ENCODE measurements around the gene B3GNT5.

B3GNT5 gene

DNA sequence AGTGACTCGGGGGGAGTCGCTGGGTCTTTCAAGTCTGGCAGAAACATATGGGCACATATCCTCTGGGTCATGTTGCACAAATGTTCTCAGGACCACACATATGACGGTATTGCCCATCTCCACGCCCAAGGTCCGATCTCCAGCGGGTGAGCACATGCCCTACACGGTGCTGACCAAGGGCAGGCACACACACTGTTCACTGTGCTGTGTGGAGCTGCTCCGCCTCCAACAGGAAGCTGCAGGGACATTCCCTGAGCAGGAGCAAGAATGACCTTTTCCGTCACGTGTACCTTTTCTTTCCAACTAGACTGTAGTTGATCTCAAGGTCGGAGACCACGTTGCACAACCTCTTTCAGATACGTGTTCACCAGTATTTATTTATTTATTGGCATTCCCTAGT lies 41.7 kb upstream of the B3GNT5 start:
- no peak overlapping the region for H3K4me2 ChIP-seq (ENCODE audit: low read length)

DNA sequence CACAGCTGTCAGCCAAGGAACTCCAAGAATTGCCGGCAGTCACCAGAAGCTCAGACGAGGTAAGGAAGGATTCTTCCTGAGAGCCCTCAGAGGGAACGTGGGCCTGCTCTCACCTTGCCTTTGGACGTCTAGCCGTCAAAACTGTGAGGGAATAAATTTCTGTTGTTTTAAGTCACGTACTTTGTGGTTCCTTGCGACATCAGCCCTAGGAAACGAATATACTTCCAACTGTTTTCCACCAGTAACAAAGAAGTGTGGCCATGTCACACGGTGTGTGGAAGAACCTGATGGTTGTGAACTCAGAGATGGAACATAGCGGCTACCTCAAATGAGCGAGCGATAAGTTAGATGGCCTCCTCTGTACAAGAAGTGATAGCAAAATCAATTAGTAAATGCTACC lies 41.0 kb upstream of the B3GNT5 start:
- Histone ChIP-seq H3K9me2 (replicated peaks; ENCODE audit: control insufficient read depth, low read length) (no peaks in the 10 kb centered on the region), H3K9me3 (ENCODE audit: control insufficient read depth, insufficient read depth, low read length) (no peaks in the 10 kb centered on the region), H3K79me2 (ENCODE audit: control insufficient read depth, low read length) (no peaks in the 10 kb centered on the region), H3F3A (ENCODE audit: control insufficient read depth, insufficient read depth) (no peaks in the 10 kb centered on the region), H3K4me2 (ENCODE audit: low read length) (peak overlapping the region; percentile 41), H3K27ac (ENCODE audit: low read depth, low read length) (no peak overlapping the region), H4K20me1 (ENCODE audit: control insufficient read depth, insufficient read depth, low read depth, low read length) (no peaks in the 10 kb centered on the region), H3K27me3 (ENCODE audit: control insufficient read depth, low read length) (peaks cover 13% of the 10 kb centered on the region; the same call in 1 of the 2 replicates), H3K4me3 (ENCODE audit: low read length) (no peak overlapping the region), H3K36me3 (ENCODE audit: control insufficient read depth, low read length) (no peaks in the 10 kb centered on the region), H3K4me1 (ENCODE audit: control insufficient read depth, low read length) (peaks cover 39% of the 10 kb centered on the region)
- no peak for TF ChIP-seq EZH2phosphoT487 (IDR thresholded peaks at IDR 0.05; ENCODE audit: borderline replicate concordance, low read length)
- TF ChIP-seq, protein P1, sequence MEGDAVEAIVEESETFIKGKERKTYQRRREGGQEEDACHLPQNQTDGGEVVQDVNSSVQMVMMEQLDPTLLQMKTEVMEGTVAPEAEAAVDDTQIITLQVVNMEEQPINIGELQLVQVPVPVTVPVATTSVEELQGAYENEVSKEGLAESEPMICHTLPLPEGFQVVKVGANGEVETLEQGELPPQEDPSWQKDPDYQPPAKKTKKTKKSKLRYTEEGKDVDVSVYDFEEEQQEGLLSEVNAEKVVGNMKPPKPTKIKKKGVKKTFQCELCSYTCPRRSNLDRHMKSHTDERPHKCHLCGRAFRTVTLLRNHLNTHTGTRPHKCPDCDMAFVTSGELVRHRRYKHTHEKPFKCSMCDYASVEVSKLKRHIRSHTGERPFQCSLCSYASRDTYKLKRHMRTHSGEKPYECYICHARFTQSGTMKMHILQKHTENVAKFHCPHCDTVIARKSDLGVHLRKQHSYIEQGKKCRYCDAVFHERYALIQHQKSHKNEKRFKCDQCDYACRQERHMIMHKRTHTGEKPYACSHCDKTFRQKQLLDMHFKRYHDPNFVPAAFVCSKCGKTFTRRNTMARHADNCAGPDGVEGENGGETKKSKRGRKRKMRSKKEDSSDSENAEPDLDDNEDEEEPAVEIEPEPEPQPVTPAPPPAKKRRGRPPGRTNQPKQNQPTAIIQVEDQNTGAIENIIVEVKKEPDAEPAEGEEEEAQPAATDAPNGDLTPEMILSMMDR (IDR thresholded peaks at IDR 0.05; ENCODE audit: low read depth, low read length, poor library complexity, severe bottlenecking), result no peak

More for the DNA sequence above, 41.7 kb upstream of the B3GNT5 start:
- Histone ChIP-seq H3K79me2 (ENCODE audit: control insufficient read depth, low read length) (no peaks in the 10 kb centered on the region), H4K20me1 (ENCODE audit: control insufficient read depth, insufficient read depth, low read depth, low read length) (no peaks in the 10 kb centered on the region), H3K4me1 (ENCODE audit: control insufficient read depth, low read length) (peaks cover 39% of the 10 kb centered on the region), H3F3A (ENCODE audit: control insufficient read depth, insufficient read depth) (no peaks in the 10 kb centered on the region), H3K9me2 (replicated peaks; ENCODE audit: control insufficient read depth, low read length) (no peaks in the 10 kb centered on the region), H3K9me3 (ENCODE audit: control insufficient read depth, insufficient read depth, low read length) (no peaks in the 10 kb centered on the region), H3K27ac (ENCODE audit: low read depth, low read length) (no peak overlapping the region), H3K4me3 (ENCODE audit: low read length) (no peak overlapping the region), H3K27me3 (ENCODE audit: control insufficient read depth, low read length) (peaks cover 13% of the 10 kb centered on the region; the same call in 1 of the 2 replicates), H3K36me3 (ENCODE audit: control insufficient read depth, low read length) (no peaks in the 10 kb centered on the region)
- TF ChIP-seq, protein P1 (IDR thresholded peaks at IDR 0.05; ENCODE audit: low read depth, low read length, poor library complexity, severe bottlenecking), result no peak
- TF ChIP-seq EZH2phosphoT487 (IDR thresholded peaks at IDR 0.05; ENCODE audit: borderline replicate concordance, low read length), result no peak

DNA sequence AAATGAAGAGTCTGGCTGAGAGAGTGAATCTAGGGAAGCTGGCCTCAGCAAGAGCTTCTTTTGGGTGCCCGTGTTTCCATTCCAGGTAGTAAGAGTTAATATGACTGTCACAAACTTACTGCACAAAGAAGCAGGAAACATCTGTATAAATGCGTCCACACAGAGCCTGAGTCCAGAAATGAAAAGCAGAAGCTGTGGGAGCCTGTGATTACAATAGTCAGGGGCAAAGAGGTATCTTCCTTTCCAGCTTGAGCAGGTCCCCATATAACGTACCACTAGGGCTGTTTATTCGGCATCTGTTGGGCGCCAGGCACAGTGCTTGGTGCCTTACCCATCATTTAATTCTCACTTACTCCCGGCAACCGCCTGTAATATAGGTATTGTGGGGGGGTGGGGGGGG lies 40.5 kb upstream of the B3GNT5 start:
- no peaks in the 10 kb centered on the region for H3K79me2 ChIP-seq (ENCODE audit: control insufficient read depth, low read length)
- no peaks in the 10 kb centered on the region for H3K9me3 ChIP-seq (ENCODE audit: control insufficient read depth, insufficient read depth, low read length)
- H3K27me3 ChIP-seq (ENCODE audit: control insufficient read depth, low read length), result peaks cover 10% of the 10 kb centered on the region; the same call in 1 of the 2 replicates
- no peaks in the 10 kb centered on the region for H3K9me2 ChIP-seq (replicated peaks; ENCODE audit: control insufficient read depth, low read length)
- no peak overlapping the region for H3K4me3 ChIP-seq (ENCODE audit: low read length)
- H3K4me1 ChIP-seq (ENCODE audit: control insufficient read depth, low read length), result peaks cover 39% of the 10 kb centered on the region
- H3K36me3 ChIP-seq (ENCODE audit: control insufficient read depth, low read length), result no peaks in the 10 kb centered on the region
- TF ChIP-seq EZH2phosphoT487 (IDR thresholded peaks at IDR 0.05; ENCODE audit: borderline replicate concordance, low read length), result no peak
- TF ChIP-seq, protein P1 (IDR thresholded peaks at IDR 0.05; ENCODE audit: low read depth, low read length, poor library complexity, severe bottlenecking), result no peak
- no peaks in the 10 kb centered on the region for H4K20me1 ChIP-seq (ENCODE audit: control insufficient read depth, insufficient read depth, low read depth, low read length)
- no peak overlapping the region for H3K27ac ChIP-seq (ENCODE audit: low read depth, low read length)
- no peaks in the 10 kb centered on the region for H3F3A ChIP-seq (ENCODE audit: control insufficient read depth, insufficient read depth)
- peak overlapping the region; percentile 41 for H3K4me2 ChIP-seq (ENCODE audit: low read length)
